Measurements from ENCODE around the gene RNF169. TPM values are rescaled to one million over a fixed set of nuclear protein-coding genes. Genes with fewer than 3 reads are reported as not detected.
"Not testable (repeated sequence)": the region's sequence is repeated elsewhere in the genome, so short reads cannot be mapped to it uniquely, and the experiment has no call there.

The RNF169 gene
- total RNA-seq, 1 donor from 2014 or later = 10.4 TPM

GRCh38 chr11:74786574-74786973, 37.9 kb downstream of the RNF169 start:
- DNase-seq (ENCODE audit: missing footprints) (no peak), ATAC-seq (no peak)
- intact Hi-C loops (cut with DNase I) = no loop called here

- DNase-seq (ENCODE audit: missing footprints) (no peak), ATAC-seq (no peak)
- intact Hi-C loops (cut with DNase I) = no loop called here
Measured at GRCh38 chr11:74791333-74792100, 42.9 kb downstream of the RNF169 start.

- DNase-seq (ENCODE audit: missing footprints) (no peak), ATAC-seq (peak; percentile 56)
- intact Hi-C loops (cut with DNase I) = loop anchor here (10.0 kb wide), 1 partner anchor 51 kb away; no protein-coding TSS in a partner anchor
Measured at GRCh38 chr11:74806267-74806666, 57.6 kb downstream of the RNF169 start.

- no peak for ATAC-seq
- intact Hi-C loops (cut with DNase I) = loop anchor here (10.0 kb wide), 1 partner anchor 55 kb away; no protein-coding TSS in a partner anchor
- no peak for DNase-seq (ENCODE audit: missing footprints)
Measured at GRCh38 chr11:74809801-74810200, 61.2 kb downstream of the RNF169 start.

- no peak for ATAC-seq
- no peak for DNase-seq (ENCODE audit: missing footprints)
- intact Hi-C loops (cut with DNase I) = no loop called here
Measured at GRCh38 chr11:74815966-74816365, 67.3 kb downstream of the RNF169 start.

- DNase-seq (ENCODE audit: missing footprints) (no peak), ATAC-seq (no peak)
- intact Hi-C loops (cut with DNase I) = no loop called here
Measured at GRCh38 chr11:74816664-74817063, 68.0 kb downstream of the RNF169 start.

GRCh38 chr11:74818283-74818946, 69.8 kb downstream of the RNF169 start:
- intact Hi-C loops (cut with DNase I) = no loop called here
- ATAC-seq = no peak
- no peak for DNase-seq (ENCODE audit: missing footprints)

GRCh38 chr11:74819400-74819799, 70.8 kb downstream of the RNF169 start:
- DNase-seq (ENCODE audit: missing footprints) (no peak), ATAC-seq (no peak)
- intact Hi-C loops (cut with DNase I) = no loop called here

- DNase-seq (ENCODE audit: missing footprints) (no peak), ATAC-seq (no peak)
- intact Hi-C loops (cut with DNase I) = no loop called here
Measured at GRCh38 chr11:74820763-74821162, 72.1 kb downstream of the RNF169 start.

GRCh38 chr11:74822170-74822569, 73.5 kb downstream of the RNF169 start:
- DNase-seq (ENCODE audit: missing footprints) = no peak
- ATAC-seq = peak; percentile 44
- intact Hi-C loops (cut with DNase I) = no loop called here

GRCh38 chr11:74824285-74824982, 75.8 kb downstream of the RNF169 start:
- intact Hi-C loops (cut with DNase I) = no loop called here

GRCh38 chr11:74825596-74825995, 76.9 kb downstream of the RNF169 start:
- DNase-seq (ENCODE audit: missing footprints); intact Hi-C loops (cut with DNase I); ATAC-seq: not testable (repeated sequence)

More at GRCh38 chr11:74824285-74824982, 75.8 kb downstream of the RNF169 start:
- ATAC-seq (no peak), DNase-seq (ENCODE audit: missing footprints) (no peak)

GRCh38 chr11:74826901-74827300, 78.3 kb downstream of the RNF169 start:
- ATAC-seq = no peak
- intact Hi-C loops (cut with DNase I) = no loop called here
- no peak for DNase-seq (ENCODE audit: missing footprints)

GRCh38 chr11:74837191-74837590, 88.5 kb downstream of the RNF169 start:
- DNase-seq (ENCODE audit: missing footprints) (no peak), ATAC-seq (no peak)
- intact Hi-C loops (cut with DNase I) = no loop called here

- intact Hi-C loops (cut with DNase I) = no loop called here
- ATAC-seq (no peak), DNase-seq (ENCODE audit: missing footprints) (no peak)
Measured at GRCh38 chr11:74838188-74838587, 89.5 kb downstream of the RNF169 start.

GRCh38 chr11:74839446-74839845, 90.8 kb downstream of the RNF169 start:
- no peak for ATAC-seq
- intact Hi-C loops (cut with DNase I) = no loop called here
- no peak for DNase-seq (ENCODE audit: missing footprints)

GRCh38 chr11:74839971-74840370, 91.3 kb downstream of the RNF169 start:
- ATAC-seq = no peak

GRCh38 chr11:74840486-74840885, 91.8 kb downstream of the RNF169 start:
- ATAC-seq (no peak), DNase-seq (ENCODE audit: missing footprints) (no peak)
- intact Hi-C loops (cut with DNase I) = no loop called here

More at GRCh38 chr11:74839971-74840370, 91.3 kb downstream of the RNF169 start:
- no peak for DNase-seq (ENCODE audit: missing footprints)
- intact Hi-C loops (cut with DNase I) = no loop called here

- intact Hi-C loops (cut with DNase I) = no loop called here
Measured at GRCh38 chr11:74842967-74843366, 94.3 kb downstream of the RNF169 start.

GRCh38 chr11:74844072-74844471, 95.4 kb downstream of the RNF169 start:
- no peak for ATAC-seq
- DNase-seq (ENCODE audit: missing footprints) = no peak
- intact Hi-C loops (cut with DNase I) = no loop called here

More at GRCh38 chr11:74842967-74843366, 94.3 kb downstream of the RNF169 start:
- ATAC-seq (peak; percentile 33), DNase-seq (ENCODE audit: missing footprints) (no peak)
